Prostate gland (tissue), 2 donors: ENCODE data around the gene TMPRSS15.

Source experiments
- CTCF ChIP-seq, 4 experiments: fragments of 200-600 bp in 2 of 4; fragments of 450-650 bp in 2 of 4; sonication (generic) in 2 of 4; IDR thresholded peaks; 1 replicate in 3 of 4; 2 replicates in 1 of 4; pipeline ENCODE4 v1.5.1; 2016 to 2019; ENCODE audit warnings: antibody characterized with exemption in 4 of 4, mild to moderate bottlenecking in 2 of 4, moderate library complexity in 2 of 4
- POLR2A ChIP-seq: fragments of 450-650 bp; IDR thresholded peaks from one replicate; pipeline ENCODE4 v1.6.1; 2016; ENCODE audit warnings: antibody characterized with exemption, mild to moderate bottlenecking
- POLR2AphosphoS5 ChIP-seq: sonication (generic); formaldehyde crosslinking; IDR thresholded peaks from one replicate; pipeline ENCODE4 v1.6.1; 2017; ENCODE audit warnings: antibody characterized with exemption

GRCh38 chr21:18244671-18245463 lies 158.7 kb downstream of the TMPRSS15 start, which contains the start of gene CHODL:
- TF ChIP-seq POLR2A (no peak), POLR2AphosphoS5 (no peak), CTCF (IDR thresholded peaks at IDR 0.05) (no peak)
